GM18907 (cell line): ENCODE measurements around the gene C9orf72.
"Not testable (repeated sequence)": the region's sequence is repeated elsewhere in the genome, so short reads cannot be mapped to it uniquely, and the experiment has no call there.

Experiments used
- ATAC-seq: cut with Tn5 transposase; IDR thresholded peaks from one replicate; pipeline ENCODE4 v1.9.1; 2021; ENCODE audit warnings: mild to moderate bottlenecking, moderate library complexity; ENCODE audit not compliant: unreplicated experiment

C9orf72 gene, protein sequence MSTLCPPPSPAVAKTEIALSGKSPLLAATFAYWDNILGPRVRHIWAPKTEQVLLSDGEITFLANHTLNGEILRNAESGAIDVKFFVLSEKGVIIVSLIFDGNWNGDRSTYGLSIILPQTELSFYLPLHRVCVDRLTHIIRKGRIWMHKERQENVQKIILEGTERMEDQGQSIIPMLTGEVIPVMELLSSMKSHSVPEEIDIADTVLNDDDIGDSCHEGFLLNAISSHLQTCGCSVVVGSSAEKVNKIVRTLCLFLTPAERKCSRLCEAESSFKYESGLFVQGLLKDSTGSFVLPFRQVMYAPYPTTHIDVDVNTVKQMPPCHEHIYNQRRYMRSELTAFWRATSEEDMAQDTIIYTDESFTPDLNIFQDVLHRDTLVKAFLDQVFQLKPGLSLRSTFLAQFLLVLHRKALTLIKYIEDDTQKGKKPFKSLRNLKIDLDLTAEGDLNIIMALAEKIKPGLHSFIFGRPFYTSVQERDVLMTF

DNA sequence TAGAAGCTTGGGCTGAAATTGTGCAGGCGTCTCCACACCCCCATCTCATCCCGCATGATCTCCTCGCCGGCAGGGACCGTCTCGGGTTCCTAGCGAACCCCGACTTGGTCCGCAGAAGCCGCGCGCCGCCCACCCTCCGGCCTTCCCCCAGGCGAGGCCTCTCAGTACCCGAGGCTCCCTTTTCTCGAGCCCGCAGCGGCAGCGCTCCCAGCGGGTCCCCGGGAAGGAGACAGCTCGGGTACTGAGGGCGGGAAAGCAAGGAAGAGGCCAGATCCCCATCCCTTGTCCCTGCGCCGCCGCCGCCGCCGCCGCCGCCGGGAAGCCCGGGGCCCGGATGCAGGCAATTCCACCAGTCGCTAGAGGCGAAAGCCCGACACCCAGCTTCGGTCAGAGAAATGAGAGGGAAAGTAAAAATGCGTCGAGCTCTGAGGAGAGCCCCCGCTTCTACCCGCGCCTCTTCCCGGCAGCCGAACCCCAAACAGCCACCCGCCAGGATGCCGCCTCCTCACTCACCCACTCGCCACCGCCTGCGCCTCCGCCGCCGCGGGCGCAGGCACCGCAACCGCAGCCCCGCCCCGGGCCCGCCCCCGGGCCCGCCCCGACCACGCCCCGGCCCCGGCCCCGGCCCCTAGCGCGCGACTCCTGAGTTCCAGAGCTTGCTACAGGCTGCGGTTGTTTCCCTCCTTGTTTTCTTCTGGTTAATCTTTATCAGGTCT, at the start of gene C9orf72:
C9orf72 (minus strand) TSS at position 564 of the 716 bp plus-strand sequence. CDS start 6,361 bp downstream, outside the sequence.
- ATAC-seq = peak; percentile 68

DNA sequence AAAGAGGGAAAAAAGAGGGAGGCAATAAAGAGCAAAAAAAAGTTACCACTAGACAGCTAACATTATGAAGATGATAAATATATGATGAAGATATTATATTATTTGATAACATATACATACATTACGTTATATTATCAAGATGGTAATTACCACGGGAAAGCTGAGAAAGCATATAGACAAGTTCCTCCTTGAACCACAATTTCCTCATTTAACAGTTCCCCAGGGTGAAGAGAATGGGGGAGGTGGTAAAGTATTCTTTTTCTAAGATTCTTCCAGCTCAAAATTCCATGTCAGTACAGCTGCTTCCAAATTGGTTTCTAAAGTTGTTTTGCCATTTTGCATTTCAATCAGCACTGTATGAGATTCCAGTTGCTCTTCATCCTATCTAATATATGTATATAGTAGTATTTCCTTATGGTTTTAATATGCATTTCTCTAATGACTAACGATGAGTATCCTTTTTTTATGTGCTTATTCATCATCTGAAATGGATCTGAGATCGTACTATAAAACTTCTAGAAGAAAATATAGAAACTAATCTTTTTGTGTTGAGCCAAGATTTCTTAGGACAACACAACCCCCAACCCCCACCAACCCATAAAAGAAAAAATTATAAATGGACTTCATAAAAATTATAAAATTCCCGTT, 49.5 kb upstream of the C9orf72 start:
- no peak for ATAC-seq

DNA sequence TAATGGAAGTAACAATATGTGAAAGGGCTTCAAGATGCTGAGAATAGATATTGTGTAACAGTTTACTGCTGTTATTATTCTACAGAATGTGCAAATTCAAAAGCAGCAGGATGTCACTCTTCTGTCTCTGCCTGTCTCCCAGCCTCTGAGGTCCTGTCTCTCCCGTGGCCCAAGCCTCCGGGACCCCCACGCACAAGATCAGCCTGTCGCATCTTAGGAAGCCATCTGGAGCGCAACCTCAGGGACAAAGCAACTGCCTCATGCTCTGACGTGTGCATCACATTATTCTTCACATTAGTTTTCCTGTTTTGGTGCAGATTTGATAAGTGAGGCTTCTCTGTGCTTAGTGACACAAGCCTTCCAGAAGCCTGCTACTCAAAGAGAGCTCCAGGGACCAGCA, 46.5 kb upstream of the C9orf72 start:
- no peak for ATAC-seq

DNA sequence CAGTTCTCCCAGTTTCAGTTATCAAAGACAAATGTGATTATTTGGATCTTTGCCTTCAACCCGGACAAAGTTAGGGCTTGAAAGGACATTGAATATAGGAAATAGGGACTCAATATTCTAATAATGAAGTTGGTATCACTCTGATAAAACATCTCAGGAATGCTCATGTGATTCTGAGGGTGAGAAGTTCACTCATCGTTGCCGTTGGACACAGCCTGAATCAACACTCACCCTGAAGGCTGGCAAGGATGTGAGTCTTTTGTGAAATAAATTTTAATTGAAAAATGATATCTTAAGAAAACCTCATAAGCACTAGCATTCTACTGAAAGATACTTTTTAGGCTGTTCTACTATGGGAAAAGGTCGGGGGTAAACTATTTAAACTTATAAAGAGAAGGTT, 44.8 kb upstream of the C9orf72 start:
- ATAC-seq = no peak

DNA sequence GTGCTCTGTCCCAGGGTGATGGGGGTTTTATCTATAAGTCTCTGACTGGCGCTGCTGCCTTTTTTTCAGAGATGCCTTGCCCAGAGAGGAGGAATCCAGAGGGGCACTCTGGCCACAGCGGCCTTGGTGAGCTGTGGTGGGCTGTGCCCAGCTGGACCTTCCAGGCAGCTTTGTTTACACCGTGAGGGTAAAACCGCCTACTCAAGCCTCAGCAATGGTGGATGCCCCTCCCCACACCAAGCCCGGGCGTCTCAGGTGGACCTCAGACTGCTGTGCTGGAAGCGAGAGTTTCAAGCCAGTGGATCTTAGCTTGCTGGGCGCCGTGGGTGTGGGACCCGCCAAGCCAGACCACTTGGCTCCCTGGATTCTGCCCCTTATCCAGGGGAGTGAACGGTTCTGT, 41.3 kb upstream of the C9orf72 start:
- ATAC-seq = no peak

DNA sequence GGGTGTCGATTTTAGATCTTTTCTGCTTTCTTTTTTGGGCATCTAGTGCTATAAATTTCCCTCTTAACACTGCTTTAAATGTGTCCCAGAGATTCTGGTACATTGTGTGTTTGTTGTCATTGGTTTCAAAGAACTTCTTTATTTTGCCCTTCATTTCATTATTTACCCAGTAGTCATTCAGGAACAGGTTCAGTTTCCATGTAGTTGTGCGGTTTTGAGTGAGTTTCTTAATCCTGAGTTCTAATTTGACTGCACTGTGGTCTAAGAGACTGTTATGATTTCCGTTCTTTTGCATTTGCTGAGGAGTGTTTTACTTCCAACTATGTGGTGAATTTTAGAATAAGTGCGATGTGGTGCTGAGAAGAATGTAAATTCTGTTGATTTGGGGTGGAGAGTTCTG, 38.8 kb upstream of the C9orf72 start:
- ATAC-seq = not testable (repeated sequence)

DNA sequence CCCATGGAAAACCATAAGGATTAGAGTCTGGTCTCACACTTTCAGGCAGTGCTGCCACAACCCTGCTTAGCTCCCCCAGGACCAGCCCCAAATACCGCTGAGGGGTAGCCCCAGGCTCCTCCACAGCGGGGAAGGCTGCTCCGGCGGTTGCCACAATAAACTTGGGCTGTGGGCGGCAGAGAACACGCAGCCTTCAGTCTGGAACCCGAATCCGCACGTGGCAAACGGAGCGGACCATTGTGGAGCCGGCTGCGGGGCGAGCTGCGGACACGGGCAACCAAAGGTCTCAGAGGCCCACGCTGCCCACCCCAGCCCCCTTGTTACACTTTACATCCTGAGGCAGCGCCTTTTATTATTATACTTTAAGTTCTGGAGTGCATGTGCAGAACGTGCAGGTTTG, 37.3 kb upstream of the C9orf72 start:
- no peak for ATAC-seq

DNA sequence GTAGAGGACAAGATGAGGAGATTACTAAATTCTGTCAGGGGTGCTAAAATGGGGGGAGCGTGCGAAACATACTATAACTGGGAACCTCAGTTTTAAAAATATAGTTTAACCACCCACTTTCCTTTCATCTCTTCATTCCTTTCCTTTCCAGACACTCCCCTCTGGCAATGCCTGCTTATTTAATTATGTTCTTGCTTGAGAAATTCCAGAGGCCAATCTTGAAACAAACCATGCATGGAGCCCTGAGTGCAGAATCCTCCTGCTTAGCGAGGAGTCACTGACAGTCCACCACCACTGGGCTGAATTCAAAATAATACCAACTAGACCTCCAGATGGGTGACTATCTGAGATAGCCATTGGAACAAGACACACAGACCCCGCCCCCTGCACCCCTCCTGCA, 29.7 kb upstream of the C9orf72 start:
- no peak for ATAC-seq

DNA sequence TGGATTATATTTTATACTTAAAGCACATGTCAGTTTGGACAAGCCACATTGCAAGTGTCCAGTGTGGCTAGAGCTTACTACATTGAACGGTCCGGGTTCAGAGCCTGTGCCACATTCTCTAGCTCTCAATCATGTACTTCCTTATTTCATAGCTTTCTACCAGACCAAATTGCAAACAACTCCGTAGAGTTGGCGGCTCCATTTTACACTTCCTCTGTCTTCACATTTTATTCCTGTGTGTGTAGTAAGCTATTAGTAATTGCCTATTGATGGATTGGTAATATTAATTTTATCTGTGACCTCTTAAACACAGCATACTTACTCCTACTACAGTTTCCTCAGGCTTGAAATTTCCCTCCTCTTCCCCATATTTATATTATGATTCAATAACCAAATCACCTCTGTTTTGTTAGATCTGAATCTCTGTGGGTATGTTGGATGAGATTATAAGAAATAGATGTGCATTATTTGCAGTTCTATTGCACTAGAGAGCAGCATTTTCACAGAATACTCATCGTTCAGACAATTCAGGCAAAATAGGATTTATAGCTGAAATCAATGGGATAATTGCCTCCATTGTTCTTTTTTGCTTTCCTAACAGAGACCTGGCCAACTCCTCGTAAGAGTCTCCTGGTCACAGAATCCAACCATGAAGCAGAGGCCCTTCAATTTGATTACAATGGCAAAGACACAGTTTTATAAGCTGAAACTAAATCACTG, 29.0 kb upstream of the C9orf72 start:
- ATAC-seq = no peak

DNA sequence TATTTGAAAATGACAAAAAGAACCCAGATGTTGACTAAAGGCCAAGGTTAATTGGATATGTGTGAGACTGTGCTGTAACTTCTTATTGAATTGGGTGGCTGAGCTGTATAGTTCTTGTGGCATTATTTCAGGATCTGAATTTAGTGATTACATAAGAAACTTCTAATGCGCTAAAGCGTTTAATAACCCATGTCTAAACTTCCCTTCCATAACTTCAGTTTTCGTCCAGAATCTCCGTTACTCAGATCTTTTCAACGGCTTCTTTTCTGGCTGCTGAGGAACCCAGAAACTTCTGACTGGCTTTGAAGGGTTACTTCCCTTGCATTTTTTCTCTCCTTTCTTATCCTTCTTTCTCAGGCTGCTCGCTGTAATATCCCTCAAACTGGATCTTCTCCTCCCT, 28.1 kb upstream of the C9orf72 start:
- ATAC-seq = no peak

DNA sequence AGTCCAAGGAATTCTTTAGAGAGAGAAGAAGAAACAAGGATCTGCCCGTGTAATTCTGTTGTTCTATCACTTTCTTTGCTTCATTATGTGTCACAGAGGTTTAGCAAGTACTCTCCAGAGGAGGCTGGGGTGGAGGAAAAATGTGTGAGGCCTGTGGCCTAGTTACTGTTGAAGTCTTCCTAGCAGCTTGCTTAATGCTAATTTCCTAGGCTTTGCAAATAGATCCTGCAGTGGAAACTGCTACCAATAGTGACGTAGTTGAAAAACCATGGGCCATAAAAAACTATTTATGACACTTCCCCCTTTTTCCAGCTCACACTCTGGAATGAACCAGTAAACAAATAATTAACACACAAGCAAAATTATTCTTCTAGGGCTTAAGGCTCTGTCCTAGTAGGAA, 27.0 kb upstream of the C9orf72 start:
- ATAC-seq = no peak

DNA sequence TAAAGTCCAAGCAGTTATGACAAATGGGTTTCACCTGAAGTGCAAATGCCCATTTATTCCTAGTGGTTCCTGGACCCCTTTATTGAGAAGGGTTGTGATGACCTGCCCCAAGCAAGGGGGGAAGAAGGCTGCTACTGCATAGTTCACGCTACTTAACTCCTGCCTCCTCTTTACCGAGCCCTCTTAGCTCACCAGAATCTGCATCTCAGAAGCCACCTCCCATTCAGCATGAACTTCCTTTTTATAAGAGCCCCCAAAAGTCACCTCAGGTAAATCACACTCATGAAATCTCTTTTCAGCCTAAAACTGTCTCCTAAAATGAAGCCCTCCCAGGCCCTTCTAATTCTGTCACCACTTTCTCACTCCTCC, 26.6 kb upstream of the C9orf72 start:
- ATAC-seq = no peak

DNA sequence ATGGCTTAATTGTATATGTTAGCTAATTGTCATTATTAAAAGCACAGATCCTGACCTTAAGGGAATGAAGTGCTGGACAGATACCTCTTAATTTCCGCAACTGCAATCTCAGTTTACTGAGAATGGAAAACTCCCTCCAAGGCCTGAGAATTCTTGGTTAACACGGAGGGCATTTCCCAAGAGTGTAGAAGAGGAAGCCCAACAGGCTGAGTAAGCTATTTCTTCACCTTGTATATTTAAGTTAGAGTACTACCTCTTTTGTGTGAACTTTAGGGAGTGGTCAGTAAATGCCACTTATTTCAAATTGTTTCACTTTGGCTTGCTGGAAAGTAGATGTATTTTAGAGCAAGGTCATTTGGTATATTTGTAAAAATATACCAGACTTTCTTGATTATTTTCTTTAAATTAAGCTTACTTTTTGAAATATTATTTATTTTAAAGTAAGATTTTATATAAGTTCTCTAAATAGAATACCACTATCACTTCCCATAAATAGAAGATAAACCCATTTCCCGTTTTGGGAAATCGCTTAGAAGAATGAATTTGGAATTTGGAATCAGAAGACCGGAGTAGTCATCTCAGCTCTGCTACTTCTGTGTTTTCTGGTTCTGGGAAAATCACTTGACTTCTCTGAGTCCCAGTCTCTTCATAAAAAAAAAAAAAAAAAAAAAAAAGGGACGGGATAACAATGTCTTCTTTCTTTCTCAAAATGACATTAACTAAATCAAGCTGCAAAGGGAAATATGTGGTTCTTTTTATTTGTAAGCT, 26.0 kb upstream of the C9orf72 start:
- ATAC-seq = no peak

DNA sequence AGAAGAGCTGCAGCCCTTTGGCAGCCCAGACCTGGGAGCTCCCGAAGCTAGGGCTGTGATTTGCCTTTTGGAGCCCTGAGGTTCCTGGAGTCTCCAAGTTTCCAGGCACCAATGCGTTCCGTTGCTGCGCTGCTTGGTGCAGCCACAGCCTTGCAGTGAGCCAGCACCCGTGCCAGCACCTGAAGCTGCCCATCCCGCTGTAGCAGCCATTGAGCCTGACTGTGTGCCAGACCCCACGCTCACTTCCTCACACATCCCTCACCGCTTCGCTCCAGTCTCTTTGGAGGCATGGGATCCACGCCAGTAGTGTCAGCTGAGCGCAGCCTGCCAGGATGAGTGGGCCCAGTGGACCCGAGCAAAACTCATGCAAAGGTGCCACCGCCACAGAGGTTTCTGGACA, 22.5 kb upstream of the C9orf72 start:
- no peak for ATAC-seq

DNA sequence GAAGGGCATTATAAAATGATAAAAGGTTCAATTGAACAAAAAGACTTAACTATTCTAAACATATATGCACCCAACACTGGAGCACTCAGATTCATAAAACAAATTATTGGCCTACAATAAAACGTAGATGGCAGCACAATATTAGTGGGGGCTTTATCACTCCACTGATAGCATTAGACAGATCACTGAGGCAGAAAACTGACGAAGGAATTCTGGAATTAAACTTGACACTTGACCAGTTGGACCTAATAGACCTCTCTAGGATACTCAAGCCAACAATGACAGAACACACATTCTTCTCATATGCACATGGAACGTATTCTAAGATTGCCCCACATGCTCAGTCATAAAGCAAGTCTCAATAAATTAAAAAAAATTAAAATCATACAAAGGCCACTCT, 18.4 kb upstream of the C9orf72 start:
- no peak for ATAC-seq

DNA sequence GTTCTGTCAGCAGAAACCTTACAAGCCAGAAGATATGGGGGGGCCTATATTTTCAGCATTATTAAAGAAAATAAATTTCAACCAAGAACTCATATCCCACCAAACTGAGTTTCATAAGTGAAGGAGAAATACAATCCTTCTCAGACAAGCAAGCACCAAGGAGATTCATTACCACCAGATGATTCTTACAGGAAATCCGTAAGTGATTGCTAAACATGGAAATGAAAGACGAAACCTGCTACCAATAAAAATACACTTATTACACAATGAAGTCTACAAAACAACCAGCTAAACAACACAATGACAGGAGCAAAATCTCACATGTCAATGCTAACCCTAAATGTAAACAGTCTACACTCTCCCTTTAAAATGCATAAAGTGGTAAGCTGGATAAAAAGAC, 17.8 kb upstream of the C9orf72 start:
- no peak for ATAC-seq

DNA sequence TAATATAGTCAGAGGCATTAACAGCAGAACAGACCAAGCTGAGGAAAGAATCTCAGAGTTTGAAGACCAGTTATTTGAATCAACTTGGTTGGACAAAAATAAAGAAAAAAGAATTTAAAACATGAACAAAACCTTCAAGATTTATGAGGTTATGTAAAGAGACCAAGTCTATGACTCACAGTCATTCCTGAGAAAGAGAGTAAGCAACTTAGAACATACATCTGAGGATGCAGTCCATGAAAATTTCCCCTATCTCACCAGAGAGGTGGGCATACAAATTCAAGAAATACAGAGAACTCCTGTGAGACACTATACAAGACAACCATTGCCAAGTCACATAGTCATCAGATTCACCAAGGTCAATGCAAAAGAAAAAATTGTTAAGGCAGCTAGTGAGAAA, 17.4 kb upstream of the C9orf72 start:
- no peak for ATAC-seq

DNA sequence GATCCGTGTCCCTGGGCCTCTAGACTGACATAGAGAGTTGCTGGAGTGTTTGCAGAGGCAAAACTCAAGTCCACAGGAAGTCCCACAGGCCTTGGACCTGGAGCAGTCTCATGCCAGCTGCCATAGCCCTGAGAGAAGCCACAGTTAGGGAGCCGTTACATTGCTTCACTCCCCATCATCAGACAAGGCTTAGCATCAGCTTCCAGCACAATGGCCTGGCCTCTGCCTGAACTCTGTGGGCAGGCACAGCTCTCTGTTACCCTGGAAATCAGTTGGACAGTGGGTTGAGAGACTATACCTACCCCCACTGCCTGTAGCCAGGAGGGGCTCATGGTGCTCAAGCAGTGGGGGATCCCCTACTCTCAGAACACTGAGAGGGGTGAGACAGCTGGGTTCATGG, 16.2 kb upstream of the C9orf72 start:
- ATAC-seq = no peak

DNA sequence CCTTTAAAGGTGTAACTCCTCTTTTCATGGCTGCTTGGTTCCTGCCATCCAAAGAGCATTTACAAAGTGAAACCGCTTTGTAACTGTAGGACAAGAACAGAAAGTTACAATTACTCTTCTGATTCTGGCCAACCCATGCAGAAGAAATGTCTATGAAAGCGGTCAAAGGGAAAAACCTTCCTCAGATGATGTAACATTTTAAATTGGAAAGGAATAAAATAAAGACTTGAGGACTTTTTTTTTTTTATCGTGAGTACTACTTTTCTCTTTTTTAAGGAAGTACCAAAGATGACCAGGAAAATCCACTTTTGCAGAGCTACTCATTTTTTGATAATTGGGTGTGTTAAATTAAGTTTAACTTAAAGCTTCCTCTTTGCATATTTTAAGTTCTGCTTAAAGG, 13.0 kb upstream of the C9orf72 start:
- no peak for ATAC-seq

DNA sequence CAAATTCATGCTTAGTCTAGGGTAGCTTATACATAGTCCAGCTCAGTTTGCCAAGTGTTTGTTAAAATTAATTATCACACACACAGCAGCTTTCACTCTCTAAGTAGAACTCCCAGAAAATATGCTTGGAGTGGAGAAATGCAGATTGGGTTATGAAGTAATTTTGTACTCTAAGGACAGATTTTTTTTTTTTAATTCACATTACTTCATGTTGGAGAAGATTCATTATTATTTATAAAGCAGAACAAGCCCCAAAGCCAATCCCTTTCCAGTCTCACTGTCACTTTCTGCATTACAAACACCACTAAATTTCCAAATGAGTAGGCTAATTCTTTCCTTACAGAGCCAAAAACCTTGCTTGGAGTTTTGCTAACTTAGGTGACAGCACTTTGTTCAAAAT, 11.7 kb upstream of the C9orf72 start:
- no peak for ATAC-seq
